GM18868 (cell line): Measurements from ENCODE around the gene DCLK3.

Experiments used
- ATAC-seq: cut with Tn5 transposase; IDR thresholded peaks from one replicate; pipeline ENCODE4 v1.9.1; 2021; ENCODE audit warnings: mild to moderate bottlenecking, moderate library complexity; ENCODE audit not compliant: unreplicated experiment

Gene DCLK3

GRCh38 chr3:36771931-36772330, 7.6 kb upstream of the DCLK3 start:
- no peak for ATAC-seq

- no peak for ATAC-seq
Measured at GRCh38 chr3:36769926-36770325, 5.6 kb upstream of the DCLK3 start.

- ATAC-seq, result no peak
Measured at GRCh38 chr3:36765104-36765503, 751 bp upstream of the DCLK3 start.

- ATAC-seq, result no peak
Measured at GRCh38 chr3:36764704-36765038, 318 bp upstream of the DCLK3 start.

DNA sequence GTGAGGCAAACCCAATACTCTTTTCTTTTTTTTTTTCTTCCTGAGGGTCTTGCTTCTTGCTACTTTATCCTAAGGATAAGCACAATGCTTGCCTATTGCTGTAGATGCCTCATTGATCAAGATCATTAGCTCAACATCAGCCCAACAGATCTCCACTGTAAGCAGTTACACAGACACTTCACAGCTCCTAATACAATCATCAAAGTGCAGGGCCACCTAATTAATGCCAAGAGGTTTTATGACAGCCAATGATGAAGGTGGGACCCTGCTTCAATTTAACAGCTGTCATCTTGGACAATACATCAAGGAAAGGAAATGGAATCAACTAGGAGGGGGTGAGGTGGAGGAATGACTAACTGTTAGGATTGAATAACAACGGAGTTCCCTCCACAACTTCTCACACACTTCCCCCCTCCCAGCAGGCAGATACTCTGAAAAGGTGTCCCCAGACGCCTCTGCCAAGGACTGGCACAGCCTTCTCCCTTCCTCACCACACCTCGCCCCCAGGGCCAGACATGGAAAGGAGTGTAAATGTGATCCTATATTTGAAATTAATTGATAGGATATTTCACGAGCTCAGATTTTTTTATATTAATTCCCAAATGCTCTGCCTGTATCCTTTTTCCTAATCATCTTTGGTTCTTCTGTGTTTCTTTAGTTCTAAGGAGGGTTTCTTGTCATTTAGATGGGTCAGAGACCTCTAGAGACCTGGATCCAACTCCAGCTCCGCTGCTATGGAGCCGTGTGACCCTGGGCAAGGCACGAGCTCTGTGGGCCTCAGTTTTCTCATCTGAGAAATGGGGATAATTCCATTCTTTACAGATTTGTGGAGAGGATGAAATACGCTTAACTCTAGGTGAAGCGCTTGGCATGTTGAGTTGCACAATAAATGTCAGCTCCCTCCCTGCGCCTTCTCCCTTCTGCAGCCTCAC, 1.2 kb downstream of the DCLK3 start:
- ATAC-seq, result no peak

DNA sequence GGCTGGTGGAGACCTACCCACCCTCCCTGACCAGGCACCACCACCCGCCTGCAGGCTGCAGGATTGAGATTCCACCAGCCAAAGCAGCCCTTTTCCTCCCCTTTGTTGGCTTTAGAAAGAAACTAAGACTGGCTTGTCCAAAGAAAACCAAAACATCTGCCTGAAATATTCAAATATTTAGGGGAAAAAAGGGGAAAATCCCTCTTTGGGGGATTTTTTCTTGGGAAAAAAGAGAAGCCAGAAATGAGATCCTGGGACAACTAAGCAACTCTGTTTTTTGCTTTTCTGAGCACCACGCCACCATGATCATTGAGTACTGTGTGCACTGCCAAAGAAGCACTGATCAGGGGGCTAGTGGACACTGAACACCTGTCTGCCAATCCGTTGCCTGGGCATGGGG, 2.6 kb downstream of the DCLK3 start:
- ATAC-seq, result no peak

GRCh38 chr3:36756269-36756668, 8.1 kb downstream of the DCLK3 start:
- no peak for ATAC-seq

DNA sequence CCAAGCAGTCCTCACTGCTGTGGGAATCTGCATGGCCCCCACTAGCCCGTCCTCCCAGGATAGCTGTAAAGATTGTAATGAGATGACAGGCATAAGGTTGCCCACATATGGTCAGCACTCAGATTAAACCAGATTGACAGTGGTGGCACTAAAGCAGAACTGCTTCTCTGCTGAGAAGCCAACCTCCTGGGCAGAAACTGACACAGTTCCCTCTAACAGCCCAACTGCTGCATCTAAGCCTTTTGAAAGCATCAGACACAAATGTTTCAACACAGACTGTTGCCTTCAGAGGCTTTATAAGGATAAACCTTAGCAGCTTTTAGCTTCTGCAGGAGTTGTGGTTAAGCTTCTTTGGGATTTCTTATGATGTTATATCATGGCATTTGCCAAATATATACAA, 13.0 kb downstream of the DCLK3 start:
- ATAC-seq, result no peak

DNA sequence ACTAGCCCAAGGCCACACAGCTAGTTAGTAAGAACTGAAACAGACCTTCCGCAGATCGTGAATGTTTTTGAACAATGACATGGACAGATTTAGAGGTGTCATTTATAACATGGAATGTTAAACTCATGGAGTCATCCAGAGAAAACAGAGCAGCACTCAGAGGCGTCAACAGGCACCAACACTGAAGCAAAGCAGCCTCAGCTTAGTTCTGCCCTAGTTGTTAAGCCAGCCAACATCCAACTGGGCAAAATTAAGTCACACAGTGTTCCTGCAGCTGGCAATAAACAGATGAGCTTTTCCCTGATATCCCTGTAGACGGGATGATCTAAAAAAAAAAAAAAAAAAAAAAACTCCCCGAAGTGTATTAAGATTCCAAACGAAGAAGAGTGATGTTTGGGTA, 13.6 kb downstream of the DCLK3 start:
- no peak for ATAC-seq

DNA sequence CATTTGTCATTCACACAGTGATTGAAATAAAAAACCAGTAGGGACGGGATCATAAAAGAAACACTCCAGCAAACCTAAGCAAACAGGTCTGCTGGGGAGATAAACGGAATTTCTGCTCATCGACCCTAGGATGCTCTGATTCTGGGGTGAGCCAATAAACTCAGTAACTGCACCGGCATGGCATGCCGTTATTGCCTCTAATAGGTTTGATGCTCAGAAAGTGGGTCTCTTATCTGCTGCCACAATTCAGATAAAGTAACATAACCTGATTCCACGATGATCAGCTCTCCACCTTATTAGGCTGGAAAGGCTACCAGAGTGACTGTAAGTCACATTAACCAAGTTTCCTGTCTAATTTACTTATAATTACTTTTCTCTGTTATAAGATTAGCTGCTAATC, 19.6 kb downstream of the DCLK3 start:
- ATAC-seq, result no peak

GRCh38 chr3:36743826-36744225, 20.5 kb downstream of the DCLK3 start:
- no peak for ATAC-seq

GRCh38 chr3:36741285-36741684, 23.1 kb downstream of the DCLK3 start:
- no peak for ATAC-seq

GRCh38 chr3:36740787-36741186, 23.6 kb downstream of the DCLK3 start:
- ATAC-seq, result no peak

DNA sequence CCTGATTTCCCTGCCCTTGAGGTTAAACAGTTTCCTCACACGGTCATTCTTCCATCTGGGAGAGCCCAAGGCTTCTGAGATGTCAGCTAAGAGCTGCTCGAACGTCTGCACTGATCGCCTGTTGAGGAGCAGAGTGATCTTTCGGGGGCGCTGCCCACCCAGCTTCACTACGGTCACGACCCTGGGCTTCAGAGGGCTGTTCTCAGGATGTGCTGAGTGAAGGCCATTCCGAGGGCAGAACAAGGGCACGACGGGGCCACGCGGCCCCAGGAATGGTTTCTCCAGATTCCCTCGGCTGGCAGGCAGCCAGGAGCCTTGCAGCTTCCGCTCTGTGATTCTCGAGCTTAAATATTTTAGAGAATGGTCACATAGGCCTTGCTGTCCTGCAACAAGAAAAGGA, 25.7 kb downstream of the DCLK3 start:
- ATAC-seq, result no peak

DNA sequence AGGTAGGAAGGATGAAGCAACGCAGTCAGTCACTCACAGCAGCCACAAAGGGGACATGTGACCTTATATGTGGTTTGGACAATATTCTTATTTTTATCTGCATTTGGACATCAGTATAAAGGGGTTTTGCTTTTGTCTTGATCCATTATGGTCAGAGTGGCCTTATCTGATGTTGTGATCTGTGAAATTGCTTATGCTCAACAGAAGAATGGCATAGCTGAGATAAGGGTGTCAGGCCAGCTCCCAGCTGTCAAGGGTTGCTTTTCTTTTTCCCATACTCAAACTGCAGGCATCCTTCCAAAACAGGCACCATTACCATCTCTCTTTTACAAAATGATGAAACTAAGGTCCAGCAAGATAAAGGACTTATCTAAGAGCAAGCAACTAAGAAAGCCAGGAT, 28.1 kb downstream of the DCLK3 start:
- ATAC-seq, result no peak

GRCh38 chr3:36734742-36735141, 29.6 kb downstream of the DCLK3 start:
- ATAC-seq, result no peak

GRCh38 chr3:36733723-36734122, 30.6 kb downstream of the DCLK3 start:
- no peak for ATAC-seq

GRCh38 chr3:36733162-36733696, 31.1 kb downstream of the DCLK3 start:
- no peak for ATAC-seq

DNA sequence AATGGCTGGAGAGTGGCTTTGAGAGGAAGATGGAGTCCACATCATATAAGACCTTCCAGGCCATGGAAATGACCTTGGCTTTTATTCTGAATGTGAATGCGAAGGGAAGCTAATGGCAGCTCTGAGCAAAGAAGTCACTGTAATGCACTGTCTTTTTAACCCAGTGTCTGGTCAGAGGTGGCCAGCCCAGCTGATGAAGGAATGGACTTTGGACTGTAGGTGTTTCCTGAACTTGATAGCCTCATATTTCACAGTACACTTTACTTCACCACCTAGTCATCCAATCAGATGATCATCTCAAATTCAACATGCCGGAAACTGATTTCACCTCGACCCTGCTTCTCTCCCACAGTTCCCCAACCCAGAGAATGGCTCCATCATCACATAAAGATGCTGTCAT, 33.4 kb downstream of the DCLK3 start:
- ATAC-seq, result no peak

GRCh38 chr3:36729204-36730056, 34.9 kb downstream of the DCLK3 start:
- ATAC-seq, result peak; percentile 70

DNA sequence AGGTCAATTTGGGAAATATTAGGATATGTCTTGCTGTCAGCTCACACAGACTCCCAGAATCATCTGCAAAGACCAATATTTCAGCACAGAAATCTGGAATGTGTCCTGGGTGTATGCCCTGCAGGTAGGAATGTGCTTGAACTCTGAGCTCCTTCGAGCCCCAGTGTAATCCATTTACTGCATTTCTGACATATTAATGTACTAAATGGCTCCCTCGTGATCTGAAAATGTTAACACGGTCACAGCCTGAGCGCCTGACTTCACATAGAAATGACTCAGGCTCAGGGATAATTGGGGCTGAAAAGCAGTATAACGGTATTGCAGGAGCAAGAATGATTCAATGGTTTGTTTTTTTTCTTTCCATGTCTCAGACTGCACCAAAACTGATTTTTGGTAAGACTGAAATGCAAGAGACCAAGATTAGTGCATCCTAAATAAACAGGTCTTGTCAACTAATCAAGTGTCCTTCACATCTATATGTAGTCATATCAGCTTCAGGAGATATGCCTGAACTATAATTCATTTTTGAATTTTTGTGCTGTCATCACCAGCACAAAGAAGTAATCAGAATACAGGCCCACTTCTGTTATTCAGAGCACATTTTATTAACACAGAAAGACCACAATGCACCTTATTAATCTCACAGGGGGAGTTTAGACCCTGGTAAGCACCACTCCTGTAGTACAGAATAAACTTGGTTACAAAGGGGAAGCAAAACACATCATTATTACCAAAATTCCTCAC, 49.8 kb downstream of the DCLK3 start:
- ATAC-seq, result no peak
